ENCODE results near the gene ENTPD3.

DNA sequence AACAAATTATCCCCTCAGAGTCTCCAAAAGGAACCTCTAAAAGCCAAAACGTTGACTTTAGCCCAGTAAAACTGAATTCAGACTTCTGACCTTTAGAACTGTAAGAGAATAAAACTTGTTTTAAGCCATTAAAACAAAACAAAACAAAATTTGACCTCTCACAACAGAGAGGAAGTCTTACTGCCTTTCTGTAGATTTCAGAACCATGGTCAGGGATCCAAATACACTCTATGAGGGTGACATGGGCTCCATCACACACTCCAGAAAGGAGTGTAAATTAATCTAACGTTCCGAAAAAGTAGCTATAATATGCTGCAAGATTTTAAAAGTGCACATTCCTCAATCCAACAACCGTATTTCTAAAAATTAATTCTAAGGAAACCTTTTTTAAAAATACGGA lies 50.9 kb downstream of the ENTPD3 start:
- TF ChIP-seq, protein P1, sequence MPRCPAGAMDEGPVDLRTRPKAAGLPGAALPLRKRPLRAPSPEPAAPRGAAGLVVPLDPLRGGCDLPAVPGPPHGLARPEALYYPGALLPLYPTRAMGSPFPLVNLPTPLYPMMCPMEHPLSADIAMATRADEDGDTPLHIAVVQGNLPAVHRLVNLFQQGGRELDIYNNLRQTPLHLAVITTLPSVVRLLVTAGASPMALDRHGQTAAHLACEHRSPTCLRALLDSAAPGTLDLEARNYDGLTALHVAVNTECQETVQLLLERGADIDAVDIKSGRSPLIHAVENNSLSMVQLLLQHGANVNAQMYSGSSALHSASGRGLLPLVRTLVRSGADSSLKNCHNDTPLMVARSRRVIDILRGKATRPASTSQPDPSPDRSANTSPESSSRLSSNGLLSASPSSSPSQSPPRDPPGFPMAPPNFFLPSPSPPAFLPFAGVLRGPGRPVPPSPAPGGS (CRISPR knock-in tag; IDR thresholded peaks at IDR 0.05) = no peak
- TF ChIP-seq PCBP2 (optimal IDR thresholded peaks at IDR 0.05; ENCODE audit: low read depth, low read length, poor library complexity, severe bottlenecking) (no peak), ELF4 (CRISPR knock-in tag; IDR thresholded peaks at IDR 0.05; ENCODE audit: borderline replicate concordance) (no peak), JUND (CRISPR knock-in tag; IDR thresholded peaks at IDR 0.05) (no peak), RBM22 (optimal IDR thresholded peaks at IDR 0.05; ENCODE audit: low read length) (no peak), ZNF33A (CRISPR knock-in tag; IDR thresholded peaks at IDR 0.05; ENCODE audit: borderline replicate concordance) (no peak)
- TF ChIP-seq, protein P2, sequence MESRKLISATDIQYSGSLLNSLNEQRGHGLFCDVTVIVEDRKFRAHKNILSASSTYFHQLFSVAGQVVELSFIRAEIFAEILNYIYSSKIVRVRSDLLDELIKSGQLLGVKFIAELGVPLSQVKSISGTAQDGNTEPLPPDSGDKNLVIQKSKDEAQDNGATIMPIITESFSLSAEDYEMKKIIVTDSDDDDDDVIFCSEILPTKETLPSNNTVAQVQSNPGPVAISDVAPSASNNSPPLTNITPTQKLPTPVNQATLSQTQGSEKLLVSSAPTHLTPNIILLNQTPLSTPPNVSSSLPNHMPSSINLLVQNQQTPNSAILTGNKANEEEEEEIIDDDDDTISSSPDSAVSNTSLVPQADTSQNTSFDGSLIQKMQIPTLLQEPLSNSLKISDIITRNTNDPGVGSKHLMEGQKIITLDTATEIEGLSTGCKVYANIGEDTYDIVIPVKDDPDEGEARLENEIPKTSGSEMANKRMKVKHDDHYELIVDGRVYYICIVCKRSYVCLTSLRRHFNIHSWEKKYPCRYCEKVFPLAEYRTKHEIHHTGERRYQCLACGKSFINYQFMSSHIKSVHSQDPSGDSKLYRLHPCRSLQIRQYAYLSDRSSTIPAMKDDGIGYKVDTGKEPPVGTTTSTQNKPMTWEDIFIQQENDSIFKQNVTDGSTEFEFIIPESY (CRISPR knock-in tag; IDR thresholded peaks at IDR 0.05) = no peak
- TF ChIP-seq, protein P3, sequence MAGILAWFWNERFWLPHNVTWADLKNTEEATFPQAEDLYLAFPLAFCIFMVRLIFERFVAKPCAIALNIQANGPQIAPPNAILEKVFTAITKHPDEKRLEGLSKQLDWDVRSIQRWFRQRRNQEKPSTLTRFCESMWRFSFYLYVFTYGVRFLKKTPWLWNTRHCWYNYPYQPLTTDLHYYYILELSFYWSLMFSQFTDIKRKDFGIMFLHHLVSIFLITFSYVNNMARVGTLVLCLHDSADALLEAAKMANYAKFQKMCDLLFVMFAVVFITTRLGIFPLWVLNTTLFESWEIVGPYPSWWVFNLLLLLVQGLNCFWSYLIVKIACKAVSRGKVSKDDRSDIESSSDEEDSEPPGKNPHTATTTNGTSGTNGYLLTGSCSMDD (CRISPR knock-in tag; IDR thresholded peaks at IDR 0.05) = no peak
- TF ChIP-seq, protein P4, sequence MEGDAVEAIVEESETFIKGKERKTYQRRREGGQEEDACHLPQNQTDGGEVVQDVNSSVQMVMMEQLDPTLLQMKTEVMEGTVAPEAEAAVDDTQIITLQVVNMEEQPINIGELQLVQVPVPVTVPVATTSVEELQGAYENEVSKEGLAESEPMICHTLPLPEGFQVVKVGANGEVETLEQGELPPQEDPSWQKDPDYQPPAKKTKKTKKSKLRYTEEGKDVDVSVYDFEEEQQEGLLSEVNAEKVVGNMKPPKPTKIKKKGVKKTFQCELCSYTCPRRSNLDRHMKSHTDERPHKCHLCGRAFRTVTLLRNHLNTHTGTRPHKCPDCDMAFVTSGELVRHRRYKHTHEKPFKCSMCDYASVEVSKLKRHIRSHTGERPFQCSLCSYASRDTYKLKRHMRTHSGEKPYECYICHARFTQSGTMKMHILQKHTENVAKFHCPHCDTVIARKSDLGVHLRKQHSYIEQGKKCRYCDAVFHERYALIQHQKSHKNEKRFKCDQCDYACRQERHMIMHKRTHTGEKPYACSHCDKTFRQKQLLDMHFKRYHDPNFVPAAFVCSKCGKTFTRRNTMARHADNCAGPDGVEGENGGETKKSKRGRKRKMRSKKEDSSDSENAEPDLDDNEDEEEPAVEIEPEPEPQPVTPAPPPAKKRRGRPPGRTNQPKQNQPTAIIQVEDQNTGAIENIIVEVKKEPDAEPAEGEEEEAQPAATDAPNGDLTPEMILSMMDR (CRISPR knock-in tag; IDR thresholded peaks at IDR 0.05) = no peak
- TF ChIP-seq, protein P5, sequence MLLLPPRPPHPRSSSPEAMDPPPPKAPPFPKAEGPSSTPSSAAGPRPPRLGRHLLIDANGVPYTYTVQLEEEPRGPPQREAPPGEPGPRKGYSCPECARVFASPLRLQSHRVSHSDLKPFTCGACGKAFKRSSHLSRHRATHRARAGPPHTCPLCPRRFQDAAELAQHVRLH (CRISPR knock-in tag; IDR thresholded peaks at IDR 0.05; ENCODE audit: borderline replicate concordance, low read depth) = no peak
